ENCODE measurements around the gene IGSF9.

DNA sequence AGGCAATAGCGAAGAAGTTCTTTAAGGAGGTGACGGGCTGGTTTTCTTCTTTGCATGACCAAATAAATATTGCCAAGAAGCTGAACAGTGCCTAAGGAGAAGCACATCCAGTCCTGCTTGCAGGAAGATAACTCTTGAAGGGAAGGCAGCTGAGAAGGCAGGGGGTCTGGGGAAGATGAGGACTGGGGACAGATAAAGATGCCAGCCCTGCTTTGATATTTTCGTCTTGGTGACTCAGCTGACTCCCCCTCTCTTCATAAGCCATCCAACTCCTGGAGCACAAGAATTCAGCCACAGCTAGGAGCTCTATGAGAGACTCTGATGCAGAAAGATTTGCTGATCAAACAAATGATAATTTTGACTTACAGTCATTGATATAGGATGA, 48.9 kb downstream of the IGSF9 start:
- TF ChIP-seq POLR2AphosphoS5 (IDR thresholded peaks at IDR 0.05; ENCODE audit: low read depth, low read length): no peak
- TF ChIP-seq POLR2A (IDR thresholded peaks at IDR 0.05; ENCODE audit: low read depth, low read length): no peak
- no peak for TF ChIP-seq TAF1 (IDR thresholded peaks at IDR 0.05; ENCODE audit: borderline replicate concordance, low read depth, low read length)

Data from GM12892 (cell line).